Mesendoderm (in vitro differentiated cells): ENCODE measurements around the gene FBLIM1.

Experiments used
- DNase-seq: peaks from one replicate; pipeline ENCODE4 v3.0.0; 2013
- H2AK5ac ChIP-seq: 2 replicates; pipeline ENCODE4 v1.6.1; 2013; ENCODE audit warnings: low read length, inconsistent platforms
- H2BK120ac ChIP-seq: 2 replicates; pipeline ENCODE4 v1.6.1; 2013; ENCODE audit warnings: low read depth, mild to moderate bottlenecking, low read length, moderate library complexity, mixed read lengths
- H2BK15ac ChIP-seq: replicated peaks from 2 replicates; pipeline ENCODE4 v1.6.1; 2013; ENCODE audit warnings: low read depth, mild to moderate bottlenecking, moderate library complexity
- H2BK5ac ChIP-seq: 2 replicates; pipeline ENCODE4 v1.6.1; 2013; ENCODE audit warnings: low read length, inconsistent platforms
- H3K18ac ChIP-seq: 2 replicates; pipeline ENCODE4 v1.6.1; 2013; ENCODE audit warnings: mild to moderate bottlenecking, low read length, mixed read lengths
- H3K23ac ChIP-seq: one replicate; pipeline ENCODE4 v1.6.1; 2013; ENCODE audit warnings: low read length
- H3K27ac ChIP-seq: 2 replicates; pipeline ENCODE4 v1.5.1; 2013; ENCODE audit warnings: low read depth, mild to moderate bottlenecking, inconsistent platforms, low read length, moderate library complexity
- H3K27me3 ChIP-seq: 2 replicates; pipeline ENCODE4 v1.6.1; 2013; ENCODE audit warnings: low read length, control low read depth, mild to moderate bottlenecking, inconsistent platforms; ENCODE audit not compliant: insufficient read depth, poor library complexity
- H3K36me3 ChIP-seq: 2 replicates; pipeline ENCODE4 v1.6.1; 2013; ENCODE audit warnings: low read length, inconsistent platforms; ENCODE audit not compliant: control insufficient read depth, insufficient read depth
- H3K4ac ChIP-seq: one replicate; pipeline ENCODE4 v1.6.1; 2013; ENCODE audit warnings: low read depth, mild to moderate bottlenecking, low read length, moderate library complexity
- H3K4me1 ChIP-seq: 2 replicates; pipeline ENCODE4 v1.6.1; 2013; ENCODE audit warnings: low read depth, low read length, inconsistent platforms; ENCODE audit not compliant: control insufficient read depth
- H3K4me2 ChIP-seq: 2 replicates; pipeline ENCODE4 v1.6.1; 2013; ENCODE audit warnings: low read length
- H3K4me3 ChIP-seq: 2 replicates; pipeline ENCODE4 v1.5.1; 2013; ENCODE audit warnings: mild to moderate bottlenecking, low read length
- H3K56ac ChIP-seq: one replicate; pipeline ENCODE4 v1.6.1; 2013; ENCODE audit warnings: low read length
- H3K79me1 ChIP-seq: 2 replicates; pipeline ENCODE4 v1.6.1; 2013; ENCODE audit warnings: low read length, inconsistent platforms
- H3K79me2 ChIP-seq: 2 replicates; pipeline ENCODE4 v1.6.1; 2013; ENCODE audit warnings: mild to moderate bottlenecking, low read length; ENCODE audit not compliant: control insufficient read depth, insufficient read depth
- H3K9ac ChIP-seq: 2 replicates; pipeline ENCODE4 v1.6.1; 2013; ENCODE audit warnings: low read length, inconsistent platforms
- H4K5ac ChIP-seq: one replicate; pipeline ENCODE4 v1.6.1; 2013; ENCODE audit warnings: low read length
- H4K8ac ChIP-seq: one replicate; pipeline ENCODE4 v1.6.1; 2013; ENCODE audit warnings: low read depth, mild to moderate bottlenecking, control low read depth, low read length, moderate library complexity
- WGBS: extraction: QIAGEN DNeasy Blood & Tissue Kit; methylation state at CpG from one replicate; pipeline ENCODE4 v1.1.7; 2013; ENCODE audit warnings: low lambda C conversion rate, missing lambda C conversion rate; ENCODE audit not compliant: insufficient coverage; ENCODE audit errors: extremely low coverage; 5-methylcytosine and 5-hydroxymethylcytosine counted together

Gene FBLIM1

DNA sequence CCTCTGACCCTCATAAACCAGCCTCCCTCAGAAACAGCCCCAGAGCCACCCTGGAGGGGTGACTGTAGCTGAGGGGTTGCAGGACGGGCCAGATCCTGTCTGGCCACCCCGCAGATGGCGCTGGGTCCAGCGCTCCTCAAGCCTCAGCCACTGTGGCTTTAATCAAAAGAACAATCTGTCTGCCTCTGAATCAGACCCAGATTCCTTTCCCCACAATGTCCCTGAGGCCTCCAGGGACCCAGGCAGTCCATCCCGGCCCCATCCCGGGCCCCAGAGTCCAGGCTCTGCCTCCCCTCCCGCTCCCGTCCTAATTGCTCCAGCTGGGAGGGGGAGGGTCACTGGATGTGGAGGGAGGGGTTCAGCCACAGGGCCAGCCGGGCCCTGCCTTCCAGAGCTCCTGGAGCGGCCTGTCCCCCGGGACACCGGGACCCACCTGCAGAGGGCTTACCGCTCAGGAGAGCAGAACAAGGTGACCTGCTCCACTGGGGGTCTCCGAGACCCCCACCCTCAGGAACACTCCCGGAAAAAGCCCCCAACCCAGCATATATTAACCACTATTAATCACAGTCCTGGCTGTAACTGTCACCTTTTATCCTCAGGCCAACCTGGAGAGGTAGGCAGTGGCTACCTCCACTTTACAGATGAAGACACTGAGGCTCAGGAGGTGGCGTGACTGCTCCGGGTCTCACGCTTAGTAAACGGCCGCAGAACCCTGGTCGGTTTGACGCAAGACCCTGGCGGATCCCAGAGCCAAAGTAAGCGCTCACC, 836 bp upstream of the FBLIM1 start:
- Histone ChIP-seq H3K4me3 (peak overlapping the region; percentile 51), H3K4me2 (peak overlapping the region; percentile 70), H3K18ac (peak overlapping the region; percentile 98), H3K36me3 (no peaks in the 10 kb centered on the region), H2AK5ac (no peak overlapping the region), H3K4ac (peak overlapping the region; percentile 1), H3K79me2 (peaks cover 31% of the 10 kb centered on the region), H4K8ac (no peak overlapping the region), H4K5ac (no peak overlapping the region), H3K4me1 (peaks cover 10% of the 10 kb centered on the region), H3K56ac (peak overlapping the region; percentile 80), H3K23ac (no peak overlapping the region), H2BK15ac (peak overlapping the region; percentile 76), H2BK5ac (no peak overlapping the region), H3K27ac (no peak overlapping the region), H3K27me3 (no peaks in the 10 kb centered on the region), H2BK120ac (no peak overlapping the region), H3K79me1 (peaks cover 9% of the 10 kb centered on the region), H3K9ac (peak overlapping the region; percentile 79)
- peak; percentile 81 for DNase-seq
- WGBS: no CpG with 5 or more reads among the region's 24 CpGs

DNA sequence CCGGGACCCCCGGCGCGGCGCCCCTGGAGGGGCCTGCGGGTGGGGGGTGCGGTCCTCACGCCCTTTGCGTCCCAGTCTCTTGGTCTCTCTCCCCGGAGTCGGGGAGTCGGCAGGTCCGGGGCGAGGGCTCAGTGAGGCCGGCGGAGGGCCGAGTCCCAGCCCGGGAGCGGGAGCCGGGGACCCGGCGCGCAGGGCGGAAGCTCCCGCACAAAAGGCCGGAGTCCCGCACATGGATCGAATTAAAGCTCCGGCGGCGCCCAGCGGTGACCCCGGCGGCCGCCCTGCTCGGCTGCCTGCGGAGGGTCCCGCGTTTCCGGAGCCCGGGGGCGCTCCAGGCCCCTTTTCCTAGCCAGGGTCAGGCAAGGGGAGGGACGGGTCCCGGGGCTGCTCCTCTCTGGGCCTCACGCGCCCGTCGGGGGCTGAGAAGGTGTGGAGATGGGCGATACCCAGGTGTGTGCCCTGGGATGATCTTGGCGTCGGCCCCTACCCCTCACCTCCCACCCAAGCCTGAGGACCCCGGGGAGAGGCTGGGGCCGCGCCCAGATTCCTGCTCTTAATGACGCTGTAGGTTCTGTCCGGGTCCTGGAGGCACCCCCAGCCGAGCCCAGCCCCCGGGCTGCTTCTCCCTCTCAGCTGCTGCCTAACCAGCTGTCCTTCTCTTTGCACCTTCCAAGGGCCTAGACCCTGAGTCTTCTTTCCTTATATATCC, 512 bp downstream of the FBLIM1 start:
- Histone ChIP-seq H3K56ac (peak overlapping the region; percentile 86), H3K36me3 (peaks cover 3% of the 10 kb centered on the region), H3K27me3 (no peaks in the 10 kb centered on the region), H3K9ac (peak overlapping the region; percentile 98), H2BK120ac (peak overlapping the region; percentile 89), H2AK5ac (no peak overlapping the region), H2BK5ac (no peak overlapping the region), H3K79me2 (peaks cover 35% of the 10 kb centered on the region), H3K18ac (peak overlapping the region; percentile 98), H3K23ac (peak overlapping the region; percentile 97), H4K8ac (peak overlapping the region; percentile 3), H3K79me1 (peaks cover 13% of the 10 kb centered on the region), H3K4me2 (peak overlapping the region; percentile 53), H3K4ac (peak overlapping the region; percentile 97), H3K27ac (peak overlapping the region; percentile 88), H3K4me1 (peaks cover 11% of the 10 kb centered on the region), H2BK15ac (no peak overlapping the region), H4K5ac (no peak overlapping the region), H3K4me3 (peak overlapping the region; percentile 74)
- no CpG with 5 or more reads among the region's 58 CpGs for WGBS
- DNase-seq: no peak

DNA sequence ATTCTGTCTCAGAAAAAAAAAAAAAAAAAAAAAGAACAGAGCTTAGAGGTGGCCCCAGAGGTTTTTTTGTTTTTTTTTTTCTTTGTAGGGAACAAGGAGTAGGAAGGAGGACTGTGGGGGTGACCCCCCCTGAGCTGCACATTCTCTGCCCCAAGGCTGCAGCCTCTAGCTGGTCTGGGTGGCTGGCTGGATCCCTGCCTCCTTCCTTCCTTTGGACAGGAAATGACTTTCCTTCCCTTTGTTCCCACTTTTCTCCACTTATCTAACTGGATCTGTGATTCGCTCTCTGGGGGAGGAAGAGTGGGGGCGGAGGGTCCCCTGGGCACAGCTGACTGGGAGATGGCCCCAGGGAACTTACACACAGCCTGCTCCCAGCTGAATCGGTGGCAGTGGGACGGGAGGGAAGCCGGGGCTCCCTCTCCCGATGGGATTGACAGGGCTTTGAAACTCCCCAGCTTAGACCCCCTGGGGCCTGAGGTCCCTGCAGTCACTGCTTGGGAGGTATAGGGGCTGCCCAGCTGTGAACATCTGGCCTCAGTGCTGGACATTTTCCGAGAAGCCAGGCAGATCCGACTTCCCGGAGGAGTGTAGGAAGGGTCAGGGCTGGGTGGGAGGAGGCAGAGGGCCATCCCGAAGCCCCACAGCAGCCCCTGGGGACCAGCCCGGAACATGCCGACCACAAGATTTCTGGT, 2.1 kb downstream of the FBLIM1 start:
- DNase-seq: peak; percentile 86
- Histone ChIP-seq H2BK15ac (no peak overlapping the region), H3K9ac (peak overlapping the region; percentile 67), H3K4me2 (peak overlapping the region; percentile 53), H3K79me1 (peaks cover 18% of the 10 kb centered on the region), H3K4me1 (peaks cover 12% of the 10 kb centered on the region), H3K18ac (no peak overlapping the region), H2BK120ac (no peak overlapping the region), H3K4ac (no peak overlapping the region), H3K23ac (no peak overlapping the region), H3K36me3 (peaks cover 14% of the 10 kb centered on the region), H2AK5ac (peak overlapping the region; percentile 48), H2BK5ac (peak overlapping the region; percentile 70), H3K4me3 (peak overlapping the region; percentile 16), H3K27ac (peak overlapping the region; percentile 1), H3K27me3 (no peaks in the 10 kb centered on the region), H4K5ac (no peak overlapping the region), H4K8ac (no peak overlapping the region), H3K56ac (peak overlapping the region; percentile 90), H3K79me2 (peaks cover 44% of the 10 kb centered on the region)
- no CpG with 5 or more reads among the region's 12 CpGs for WGBS

DNA sequence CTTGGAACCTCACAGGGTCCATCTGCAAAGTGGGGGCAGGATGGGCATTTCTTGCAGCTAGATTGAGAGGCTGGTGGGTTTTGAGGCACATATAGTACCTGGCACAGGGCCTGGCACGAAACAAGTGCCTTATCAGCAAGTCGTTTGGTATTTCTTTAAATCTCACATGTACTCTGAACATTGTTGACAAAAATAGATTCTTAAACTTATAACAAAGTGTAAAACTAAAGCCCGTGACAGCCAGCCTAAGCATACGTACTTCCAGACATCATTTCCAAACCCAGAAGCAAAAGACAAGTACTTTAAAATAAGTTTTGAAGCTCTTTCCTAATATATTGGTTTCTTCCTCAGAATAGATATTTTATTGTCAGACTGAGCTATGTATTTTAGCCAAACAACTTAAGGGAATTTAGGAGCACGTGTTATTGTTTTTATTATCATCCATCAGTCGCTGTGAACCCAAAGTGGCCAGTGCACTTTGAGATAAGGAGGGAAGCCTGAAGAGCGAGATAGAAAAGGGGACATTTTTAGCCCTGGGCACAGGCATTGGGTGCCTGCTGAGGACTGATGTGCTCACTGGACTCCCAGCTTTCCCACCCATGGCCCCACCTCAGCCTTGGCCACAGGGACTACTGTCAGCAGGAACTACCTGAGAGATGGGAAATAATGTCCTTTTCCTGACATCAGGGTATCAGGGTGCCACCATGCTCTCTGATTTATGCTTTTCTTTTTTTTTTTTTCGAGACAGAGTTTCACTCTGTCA, 3.0 kb downstream of the FBLIM1 start:
- no peak overlapping the region for H3K27ac ChIP-seq

DNA sequence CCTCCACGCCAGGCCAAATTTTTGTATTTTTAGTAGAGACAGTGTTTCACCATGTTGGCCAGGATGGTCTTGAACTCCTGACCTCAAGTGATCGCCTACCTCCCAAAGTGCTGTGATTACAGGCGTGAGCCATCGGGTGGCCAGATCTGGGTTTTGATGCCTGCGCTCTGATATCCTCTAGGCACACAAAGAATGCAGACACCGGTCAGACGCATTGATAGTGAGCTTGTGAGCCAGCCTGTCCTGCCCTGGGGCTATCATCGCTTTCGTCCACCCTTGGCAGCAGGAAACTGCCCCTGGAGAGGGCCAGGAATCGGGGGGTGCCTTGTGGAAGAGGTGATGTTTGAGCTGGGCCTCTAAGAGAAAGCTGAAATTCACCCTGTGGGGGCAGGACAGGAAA, 4.0 kb downstream of the FBLIM1 start:
- Histone ChIP-seq H4K5ac (no peak overlapping the region), H3K79me2 (peaks cover 44% of the 10 kb centered on the region), H3K4me3 (no peak overlapping the region), H3K9ac (no peak overlapping the region), H2BK15ac (no peak overlapping the region), H2BK120ac (no peak overlapping the region), H3K4me1 (peaks cover 8% of the 10 kb centered on the region), H3K36me3 (peaks cover 16% of the 10 kb centered on the region), H3K4me2 (no peak overlapping the region), H4K8ac (no peak overlapping the region), H3K18ac (no peak overlapping the region), H3K79me1 (peaks cover 20% of the 10 kb centered on the region), H3K27me3 (no peaks in the 10 kb centered on the region), H3K56ac (peak overlapping the region; percentile 62), H3K23ac (no peak overlapping the region), H3K4ac (no peak overlapping the region), H2AK5ac (no peak overlapping the region), H3K27ac (no peak overlapping the region), H2BK5ac (no peak overlapping the region)
- peak; percentile 91 for DNase-seq
- no CpG with 5 or more reads among the region's 10 CpGs for WGBS

More for the DNA sequence above, 3.0 kb downstream of the FBLIM1 start:
- peaks cover 20% of the 10 kb centered on the region for H3K79me1 ChIP-seq
- WGBS: no CpG with 5 or more reads among the region's 8 CpGs
- no peak overlapping the region for H3K23ac ChIP-seq
- no peak overlapping the region for H3K4ac ChIP-seq
- H3K27me3 ChIP-seq: no peaks in the 10 kb centered on the region
- H2BK5ac ChIP-seq: no peak overlapping the region
- peak overlapping the region; percentile 67 for H3K9ac ChIP-seq
- H2AK5ac ChIP-seq: no peak overlapping the region
- H3K56ac ChIP-seq: peak overlapping the region; percentile 90
- H4K5ac ChIP-seq: no peak overlapping the region
- H2BK120ac ChIP-seq: no peak overlapping the region
- H3K4me2 ChIP-seq: no peak overlapping the region
- H3K4me1 ChIP-seq: peaks cover 8% of the 10 kb centered on the region
- no peak overlapping the region for H3K18ac ChIP-seq
- no peak for DNase-seq
- peaks cover 15% of the 10 kb centered on the region for H3K36me3 ChIP-seq
- H4K8ac ChIP-seq: no peak overlapping the region
- no peak overlapping the region for H3K4me3 ChIP-seq
- peaks cover 44% of the 10 kb centered on the region for H3K79me2 ChIP-seq
- H2BK15ac ChIP-seq: no peak overlapping the region
